ENCODE measurements around the gene ANXA6. TPM values are rescaled to one million over a fixed set of nuclear protein-coding genes. Genes with fewer than 3 reads are reported as not detected.

ANXA6 gene
- total RNA-seq, 1 donor from 2014 or later: 27.7 TPM

GRCh38 chr5:151089726-151090125 is 67.9 kb downstream of the ANXA6 start:
- Mint-ChIP-seq H3K4me1 (ENCODE audit: low read depth) (peaks cover 3% of the 10 kb centered on the region), H3K4me3 (ENCODE audit: low read depth) (no peak overlapping the region), H3K27ac (no peak overlapping the region), H3K36me3 (ENCODE audit: insufficient read depth) (no peaks in the 10 kb centered on the region), H3K9me3 (ENCODE audit: low read depth) (no peaks in the 10 kb centered on the region), H3K27me3 (peaks cover 11% of the 10 kb centered on the region)
- no peak for DNase-seq (ENCODE audit: low spot score, unreplicated experiment)
- TF ChIP-seq CTCF (IDR thresholded peaks at IDR 0.05; ENCODE audit: unreplicated experiment): no peak

GRCh38 chr5:151088986-151089385 is 68.6 kb downstream of the ANXA6 start:
- no peak overlapping the region for H3K27ac Mint-ChIP-seq
- DNase-seq (ENCODE audit: low spot score, unreplicated experiment): no peak
- H3K36me3 Mint-ChIP-seq (ENCODE audit: insufficient read depth): no peaks in the 10 kb centered on the region
- no peak for TF ChIP-seq CTCF (IDR thresholded peaks at IDR 0.05; ENCODE audit: unreplicated experiment)
- H3K4me3 Mint-ChIP-seq (ENCODE audit: low read depth): no peak overlapping the region
- peaks cover 2% of the 10 kb centered on the region for H3K4me1 Mint-ChIP-seq (ENCODE audit: low read depth)
- no peaks in the 10 kb centered on the region for H3K9me3 Mint-ChIP-seq (ENCODE audit: low read depth)
- peaks cover 11% of the 10 kb centered on the region for H3K27me3 Mint-ChIP-seq

DNA sequence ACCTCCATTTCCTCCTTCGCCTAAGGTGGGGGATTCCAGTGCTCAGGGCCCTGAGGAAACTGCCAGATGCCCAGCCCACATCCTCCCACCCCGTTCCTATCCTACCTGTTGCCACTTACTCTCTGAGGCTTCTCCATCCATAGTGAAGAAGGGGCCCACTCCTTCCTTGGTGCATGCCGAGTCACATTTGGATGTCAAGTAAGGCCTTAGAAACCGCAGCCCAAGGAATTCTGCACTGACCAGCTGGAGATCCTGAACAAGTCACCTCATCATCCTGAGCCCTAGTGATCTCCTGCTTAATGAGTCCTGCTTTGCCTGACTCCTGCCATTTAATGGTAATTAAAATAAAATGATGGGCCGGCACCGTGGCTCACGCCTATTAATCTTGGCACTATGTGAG is 70.1 kb downstream of the ANXA6 start:
- H3K27me3 Mint-ChIP-seq: peaks cover 11% of the 10 kb centered on the region
- peaks cover 1% of the 10 kb centered on the region for H3K4me1 Mint-ChIP-seq (ENCODE audit: low read depth)
- H3K36me3 Mint-ChIP-seq (ENCODE audit: insufficient read depth): no peaks in the 10 kb centered on the region
- DNase-seq (ENCODE audit: low spot score, unreplicated experiment): no peak
- H3K27ac Mint-ChIP-seq: no peak overlapping the region
- H3K4me3 Mint-ChIP-seq (ENCODE audit: low read depth): no peak overlapping the region
- H3K9me3 Mint-ChIP-seq (ENCODE audit: low read depth): no peaks in the 10 kb centered on the region
- no peak for TF ChIP-seq CTCF (IDR thresholded peaks at IDR 0.05; ENCODE audit: unreplicated experiment)

DNA sequence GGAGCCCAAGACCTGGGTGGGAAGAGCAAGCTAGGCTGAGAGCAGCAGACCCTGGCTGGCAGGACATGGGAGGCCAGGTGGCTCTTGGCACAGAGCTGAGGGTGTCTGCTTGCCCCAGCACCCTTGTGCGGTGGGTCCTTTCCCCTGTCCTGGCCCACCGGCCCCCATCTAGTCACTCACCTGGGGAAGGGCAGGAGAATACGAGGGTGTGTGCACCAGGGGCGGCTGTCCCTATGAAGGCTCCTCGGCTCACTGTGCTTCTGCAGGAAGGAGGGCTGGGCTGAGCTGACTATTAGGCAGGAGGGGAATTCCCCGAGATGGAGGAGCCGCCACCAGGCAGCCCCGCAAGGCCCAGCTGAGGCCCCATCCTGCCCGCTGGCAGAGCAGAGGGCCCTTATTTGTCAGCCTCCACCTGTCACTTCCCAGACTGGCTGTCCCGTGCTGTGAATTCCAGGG is 70.6 kb downstream of the ANXA6 start:
- peaks cover 11% of the 10 kb centered on the region for H3K27me3 Mint-ChIP-seq
- peaks cover 7% of the 10 kb centered on the region for H3K4me1 Mint-ChIP-seq (ENCODE audit: low read depth)
- no peak for DNase-seq (ENCODE audit: low spot score, unreplicated experiment)
- no peaks in the 10 kb centered on the region for H3K36me3 Mint-ChIP-seq (ENCODE audit: insufficient read depth)
- no peak overlapping the region for H3K27ac Mint-ChIP-seq
- no peaks in the 10 kb centered on the region for H3K9me3 Mint-ChIP-seq (ENCODE audit: low read depth)
- no peak for TF ChIP-seq CTCF (IDR thresholded peaks at IDR 0.05; ENCODE audit: unreplicated experiment)
- no peak overlapping the region for H3K4me3 Mint-ChIP-seq (ENCODE audit: low read depth)

DNA sequence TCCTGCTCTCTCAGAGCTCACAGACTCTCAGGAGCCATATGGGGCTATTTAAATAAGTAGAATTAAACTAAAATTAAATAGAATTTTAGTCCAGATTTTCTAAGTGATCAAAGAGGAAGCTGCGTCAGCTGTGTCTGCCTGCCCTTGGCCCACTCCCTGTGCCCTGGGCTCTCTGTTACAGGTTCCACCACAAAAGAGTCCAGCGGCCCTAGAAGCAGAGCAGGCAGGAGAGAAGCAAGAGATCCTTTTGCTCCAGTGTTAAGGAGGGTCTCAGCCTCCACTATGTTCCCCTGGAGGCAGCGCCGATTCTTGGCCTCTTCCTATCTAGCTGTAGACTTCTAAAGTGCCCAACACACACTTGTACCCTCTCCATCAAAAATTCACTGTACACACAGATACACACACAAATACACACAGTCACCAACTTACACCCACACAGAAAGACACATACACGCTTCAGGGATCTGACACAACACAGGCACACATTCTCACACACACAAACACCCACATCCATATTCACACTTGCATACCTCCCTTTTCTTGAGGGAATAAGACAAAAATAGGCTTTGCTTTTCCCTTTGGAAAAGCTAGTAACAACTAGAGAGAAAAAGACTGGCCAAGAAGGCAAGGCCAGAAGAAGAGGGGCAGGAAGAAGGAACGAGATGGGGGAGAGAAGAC is 71.2 kb downstream of the ANXA6 start:
- Mint-ChIP-seq H3K4me1 (ENCODE audit: low read depth) (peaks cover 10% of the 10 kb centered on the region), H3K9me3 (ENCODE audit: low read depth) (no peaks in the 10 kb centered on the region), H3K36me3 (ENCODE audit: insufficient read depth) (no peaks in the 10 kb centered on the region), H3K27ac (no peak overlapping the region), H3K4me3 (ENCODE audit: low read depth) (no peak overlapping the region), H3K27me3 (peaks cover 11% of the 10 kb centered on the region)
- no peak for DNase-seq (ENCODE audit: low spot score, unreplicated experiment)
- TF ChIP-seq CTCF (IDR thresholded peaks at IDR 0.05; ENCODE audit: unreplicated experiment): no peak
